ENCODE data around the gene FCGR3B.
"Not testable (repeated sequence)": the region's sequence is repeated elsewhere in the genome, so short reads cannot be mapped to it uniquely, and the experiment has no call there.

- not testable (repeated sequence) for TF ChIP-seq CTCF (IDR thresholded peaks at IDR 0.05; ENCODE audit: low read depth, low read length, missing input control); MAX (IDR thresholded peaks at IDR 0.05); TAF1 (conservative IDR thresholded peaks at IDR 0.05); REST (IDR thresholded peaks at IDR 0.05); YY1 (IDR thresholded peaks at IDR 0.05); RAD21 (IDR thresholded peaks at IDR 0.05); HNF4G (IDR thresholded peaks at IDR 0.05); ATF3 (IDR thresholded peaks at IDR 0.05); FOXA2 (IDR thresholded peaks at IDR 0.05)
Measured at GRCh38 chr1:161674908-161675307, 43.9 kb upstream of the FCGR3B start.

Measured in liver (tissue), 3 donors.